OCI-LY7 (cell line): ENCODE data around the gene GSN. TPM values are rescaled to one million over a fixed set of nuclear protein-coding genes. Genes with fewer than 3 reads are reported as not detected.

Experiments used
- BruUV-seq: library from RNA; stranded (reverse); fragments of 400-500 nt; replicated peaks from 2 replicates; lab custom pipeline; 2021; lab: Mats Ljungman, UMichigan
- CTCF ChIA-PET: fragments of 300-600 bp; sonication (Branson Sonifier 250); formaldehyde crosslinking; loops from one replicate; lab custom pipeline; 2022; ENCODE audit warnings: antibody characterized with exemption; ENCODE audit not compliant: unreplicated experiment; lab: Charles Lee
- POLR2A ChIA-PET: fragments of 300-600 bp; sonication (Branson Sonifier 250); formaldehyde crosslinking; loops from one replicate; lab custom pipeline; 2022; ENCODE audit warnings: antibody characterized with exemption; lab: Charles Lee
- DNase-seq: peaks from one replicate; pipeline ENCODE4 v3.0.0-alpha.2; 2015; ENCODE audit warnings: low spot score
- H2AFZ ChIP-seq: fragments of 200-600 bp; sonication (generic), shearing (Covaris generic); 2 replicates; pipeline ENCODE4 v1.6.1; 2014; ENCODE audit warnings: mild to moderate bottlenecking, antibody characterized with exemption, low read length, moderate library complexity
- H3K27ac ChIP-seq: fragments of 200-600 bp; sonication (generic); 2 replicates; pipeline ENCODE4 v1.5.1; 2014; ENCODE audit warnings: mixed run types, low read depth, mild to moderate bottlenecking, moderate library complexity, low read length, inconsistent platforms; ENCODE audit not compliant: poor library complexity, severe bottlenecking
- H3K36me3 ChIP-seq: fragments of 200-600 bp; sonication (generic); 2 replicates; pipeline ENCODE4 v1.6.1; 2014; ENCODE audit warnings: mild to moderate bottlenecking, antibody characterized with exemption, low read length, moderate library complexity, mixed read lengths; ENCODE audit not compliant: insufficient read depth
- H3K4me1 ChIP-seq: fragments of 200-600 bp; sonication (generic); 2 replicates; pipeline ENCODE4 v1.5.1; 2014; ENCODE audit warnings: mild to moderate bottlenecking, low read length; ENCODE audit not compliant: insufficient read depth, poor library complexity, severe bottlenecking
- H3K4me2 ChIP-seq: fragments of 200-600 bp; sonication (generic); 2 replicates; pipeline ENCODE4 v1.6.1; 2014; ENCODE audit warnings: mild to moderate bottlenecking, low read length
- H3K4me3 ChIP-seq: fragments of 200-600 bp; sonication (generic); 2 replicates; pipeline ENCODE4 v1.5.1; 2014; ENCODE audit warnings: mild to moderate bottlenecking, low read depth, low read length; ENCODE audit not compliant: poor library complexity, severe bottlenecking
- H3K79me2 ChIP-seq: fragments of 200-600 bp; sonication (generic); 2 replicates; pipeline ENCODE4 v1.6.1; 2016; ENCODE audit warnings: low read depth, mild to moderate bottlenecking, low read length, moderate library complexity, mixed read lengths; ENCODE audit not compliant: insufficient read depth
- H3K9me2 ChIP-seq: fragments of 200-600 bp; sonication (generic); 2 replicates; pipeline ENCODE4 v1.6.1; 2016; ENCODE audit warnings: mild to moderate bottlenecking, low read length, mixed read lengths; ENCODE audit not compliant: insufficient read depth
- H3K9me3 ChIP-seq: fragments of 200-600 bp; sonication (generic); 2 replicates; pipeline ENCODE4 v1.6.1; 2014; ENCODE audit warnings: mild to moderate bottlenecking, mixed run types, low read length, mixed read lengths
- H4K20me1 ChIP-seq: fragments of 200-600 bp; sonication (generic); 2 replicates; pipeline ENCODE4 v1.6.1; 2014; ENCODE audit warnings: mild to moderate bottlenecking, antibody characterized with exemption, low read length, moderate library complexity, mixed read lengths; ENCODE audit not compliant: insufficient read depth
- EZH2phosphoT487 ChIP-seq: fragments of 200-600 bp; sonication (generic); IDR thresholded peaks from 2 replicates; pipeline ENCODE4 v1.6.1; 2018; ENCODE audit warnings: low read depth, borderline replicate concordance, mild to moderate bottlenecking, mixed run types, antibody characterized with exemption, low read length, moderate library complexity, mixed read lengths
- intact Hi-C: fragments of 100-400 bp; cut with micrococcal nuclease; formaldehyde crosslinking; loops from one replicate; pipeline ENCODE4 v1.10.0; 2022; ENCODE audit not compliant: unreplicated experiment
- total RNA-seq, 2 experiments: library from RNA; depleted of rRNA in 1 of 2; stranded (reverse); fragments of >200 nt in 1 of 2; shearing (Covaris generic) in 1 of 2; gene quantifications; 2 replicates each; pipeline ENCODE4 v1.2.3, GENCODE V29; 2014 to 2022
- TF ChIP-seq, protein P1 (sequence below): fragments of 200-600 bp; sonication (generic); conservative IDR thresholded peaks from 2 replicates; pipeline ENCODE4 v1.5.1; 2014; ENCODE audit warnings: mild to moderate bottlenecking, antibody characterized with exemption, low read length, moderate library complexity, mixed read lengths

Gene GSN
- total RNA-seq, 2 experiments from 2014 or later = 13.4 to 16.3 TPM

DNA sequence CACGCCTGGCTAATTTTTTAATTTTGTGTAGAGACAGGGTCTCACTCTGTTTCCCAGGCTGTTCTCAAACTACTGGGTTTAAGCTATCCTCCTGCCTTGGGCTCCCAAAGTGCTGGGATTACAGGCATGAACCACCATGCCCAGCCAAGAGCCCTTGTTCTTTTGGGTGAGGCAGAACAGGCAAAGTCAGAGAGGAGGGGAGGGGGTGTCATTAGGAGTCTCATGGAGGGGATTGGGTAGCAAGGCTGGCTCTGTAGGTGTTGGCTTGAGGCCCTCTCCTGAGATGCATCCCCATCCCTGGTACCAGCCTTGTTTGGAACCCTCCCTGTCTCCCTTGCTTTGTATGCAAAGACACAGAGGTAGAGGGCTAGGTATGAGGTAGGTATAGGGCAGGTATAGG, 24.1 kb downstream of the GSN start:
- no peaks in the 10 kb centered on the region for H3K79me2 ChIP-seq
- no peak for DNase-seq
- H4K20me1 ChIP-seq = no peaks in the 10 kb centered on the region
- H3K4me1 ChIP-seq = no peaks in the 10 kb centered on the region
- H3K4me2 ChIP-seq = no peak overlapping the region
- ChIA-PET CTCF (interaction anchor here (0.9 kb wide), 1 partner anchor 73 kb away, joined by 3 read pairs; no protein-coding TSS in a partner anchor), POLR2A (interaction anchor here (0.6 kb wide), 1 partner anchor 751 kb away, joined by 3 read pairs; no protein-coding TSS in a partner anchor)
- TF ChIP-seq, protein P1, sequence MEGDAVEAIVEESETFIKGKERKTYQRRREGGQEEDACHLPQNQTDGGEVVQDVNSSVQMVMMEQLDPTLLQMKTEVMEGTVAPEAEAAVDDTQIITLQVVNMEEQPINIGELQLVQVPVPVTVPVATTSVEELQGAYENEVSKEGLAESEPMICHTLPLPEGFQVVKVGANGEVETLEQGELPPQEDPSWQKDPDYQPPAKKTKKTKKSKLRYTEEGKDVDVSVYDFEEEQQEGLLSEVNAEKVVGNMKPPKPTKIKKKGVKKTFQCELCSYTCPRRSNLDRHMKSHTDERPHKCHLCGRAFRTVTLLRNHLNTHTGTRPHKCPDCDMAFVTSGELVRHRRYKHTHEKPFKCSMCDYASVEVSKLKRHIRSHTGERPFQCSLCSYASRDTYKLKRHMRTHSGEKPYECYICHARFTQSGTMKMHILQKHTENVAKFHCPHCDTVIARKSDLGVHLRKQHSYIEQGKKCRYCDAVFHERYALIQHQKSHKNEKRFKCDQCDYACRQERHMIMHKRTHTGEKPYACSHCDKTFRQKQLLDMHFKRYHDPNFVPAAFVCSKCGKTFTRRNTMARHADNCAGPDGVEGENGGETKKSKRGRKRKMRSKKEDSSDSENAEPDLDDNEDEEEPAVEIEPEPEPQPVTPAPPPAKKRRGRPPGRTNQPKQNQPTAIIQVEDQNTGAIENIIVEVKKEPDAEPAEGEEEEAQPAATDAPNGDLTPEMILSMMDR = no peak
- no peak for TF ChIP-seq EZH2phosphoT487
- no peaks in the 10 kb centered on the region for H3K9me2 ChIP-seq
- no peak overlapping the region for H2AFZ ChIP-seq
- BruUV-seq = no TSS peak
- no peak overlapping the region for H3K4me3 ChIP-seq
- no peak overlapping the region for H3K27ac ChIP-seq
- H3K36me3 ChIP-seq = no peaks in the 10 kb centered on the region
- intact Hi-C loops = no loop called here
- no peaks in the 10 kb centered on the region for H3K9me3 ChIP-seq

- H4K20me1 ChIP-seq = no peaks in the 10 kb centered on the region
- no peak for TF ChIP-seq EZH2phosphoT487
- TF ChIP-seq, protein P1 = no peak
- no peaks in the 10 kb centered on the region for H3K79me2 ChIP-seq
- no peak overlapping the region for H3K4me3 ChIP-seq
- intact Hi-C loops = no loop called here
- H3K36me3 ChIP-seq = no peaks in the 10 kb centered on the region
- no TSS peak for BruUV-seq
- CTCF ChIA-PET = interaction anchor here (0.9 kb wide), 1 partner anchor 74 kb away, joined by 3 read pairs; no protein-coding TSS in a partner anchor
- POLR2A ChIA-PET = no interaction called here
- H3K9me3 ChIP-seq = no peaks in the 10 kb centered on the region
- no peaks in the 10 kb centered on the region for H3K4me1 ChIP-seq
- DNase-seq = no peak
- no peak overlapping the region for H3K27ac ChIP-seq
- no peaks in the 10 kb centered on the region for H3K9me2 ChIP-seq
- H2AFZ ChIP-seq = no peak overlapping the region
- H3K4me2 ChIP-seq = no peak overlapping the region
Measured at GRCh38 chr9:121292801-121293241, 24.9 kb downstream of the GSN start.

GRCh38 chr9:121294151-121294743, 26.3 kb downstream of the GSN start:
- Histone ChIP-seq H3K79me2 (no peaks in the 10 kb centered on the region), H3K9me3 (no peaks in the 10 kb centered on the region), H2AFZ (no peak overlapping the region), H3K4me1 (peaks cover 3% of the 10 kb centered on the region), H4K20me1 (no peaks in the 10 kb centered on the region), H3K9me2 (no peaks in the 10 kb centered on the region), H3K36me3 (no peaks in the 10 kb centered on the region), H3K27ac (no peak overlapping the region), H3K4me3 (no peak overlapping the region), H3K4me2 (no peak overlapping the region)
- ChIA-PET POLR2A (no interaction called here), CTCF (no interaction called here)
- DNase-seq = no peak
- no TSS peak for BruUV-seq
- intact Hi-C loops = no loop called here
- TF ChIP-seq EZH2phosphoT487 = no peak
- TF ChIP-seq, protein P1 = no peak
